GM19395 (cell line): Measurements from ENCODE around the gene ELAC1.
"Not testable (repeated sequence)": the region's sequence is repeated elsewhere in the genome, so short reads cannot be mapped to it uniquely, and the experiment has no call there.

ENCODE experiments used
- ATAC-seq: cut with Tn5 transposase; IDR thresholded peaks from one replicate; pipeline ENCODE4 v1.9.1; 2021; ENCODE audit warnings: mild to moderate bottlenecking, moderate library complexity; ENCODE audit not compliant: unreplicated experiment

The ELAC1 gene

DNA sequence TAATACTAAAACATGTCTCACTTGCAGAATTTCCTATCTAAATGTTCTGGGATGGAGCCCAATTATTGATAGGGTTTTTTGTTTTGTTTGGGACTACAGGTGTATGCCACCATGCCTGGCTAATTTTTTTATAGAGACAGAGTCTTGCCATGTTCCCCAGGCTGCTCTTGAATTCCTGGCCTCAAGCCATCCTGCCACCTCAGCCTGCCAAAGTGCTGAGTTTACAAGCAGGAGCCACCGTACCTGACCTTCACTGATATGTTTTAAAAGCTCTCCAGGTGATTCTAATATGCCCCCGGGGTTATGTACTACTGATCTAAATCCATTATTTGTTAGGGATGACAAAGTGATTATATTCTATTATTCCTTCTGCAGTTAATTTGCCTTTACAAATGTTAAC, 2.2 kb downstream of the ELAC1 start:
- no peak for ATAC-seq

DNA sequence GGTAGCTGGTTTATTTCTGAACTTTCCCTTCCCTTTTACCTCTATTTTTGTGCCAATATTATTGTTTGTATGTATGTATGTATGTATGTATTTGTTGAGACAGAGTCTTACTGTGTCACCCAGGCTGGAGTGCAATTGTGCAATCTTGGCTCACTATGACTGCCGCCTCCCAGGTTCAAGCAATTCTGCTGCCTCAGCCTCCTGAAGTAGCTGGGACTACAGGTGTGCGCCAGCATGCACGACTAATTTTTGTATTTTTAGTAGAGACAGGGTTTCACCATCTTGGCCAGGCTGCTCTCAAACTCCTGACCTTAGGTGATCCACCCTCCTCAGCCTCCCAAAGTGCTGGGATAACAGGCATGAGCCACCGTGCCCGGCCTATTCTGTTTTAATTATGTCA, 4.6 kb downstream of the ELAC1 start:
- ATAC-seq, result not testable (repeated sequence)

DNA sequence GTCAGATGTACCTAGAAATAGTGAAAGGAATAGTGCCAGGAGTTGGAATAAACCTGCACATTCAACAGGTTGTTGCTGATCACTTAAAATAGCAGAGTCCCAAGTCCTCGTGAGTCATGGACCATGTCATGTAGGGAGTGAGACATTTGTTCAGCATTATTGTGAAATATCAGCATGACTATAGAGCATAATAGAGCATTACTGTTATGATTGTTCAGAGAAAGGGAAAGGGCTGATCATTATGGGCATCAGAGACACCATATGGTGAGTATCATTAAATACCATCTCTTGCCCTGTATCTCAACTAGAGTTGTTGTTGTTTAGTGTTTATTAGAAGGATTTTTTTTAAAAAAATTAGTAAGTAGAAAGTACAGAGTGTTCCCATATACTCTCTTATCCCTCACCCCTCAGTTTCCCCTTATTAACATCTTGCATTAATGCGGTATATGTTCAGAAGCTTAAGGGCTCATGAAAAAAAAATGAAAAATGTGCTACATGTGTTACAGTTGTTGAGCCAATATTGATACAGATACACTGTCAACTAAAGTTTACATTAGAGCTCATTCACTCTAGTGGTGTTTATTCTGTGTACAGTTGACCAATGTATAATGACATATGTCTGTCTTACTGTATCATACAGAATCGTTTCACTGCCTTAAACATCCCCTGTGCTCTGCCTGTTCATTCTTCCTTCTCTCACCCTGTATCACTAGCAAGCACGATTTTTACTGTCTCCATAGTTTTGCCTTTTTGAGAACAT, 5.7 kb downstream of the ELAC1 start:
- no peak for ATAC-seq

DNA sequence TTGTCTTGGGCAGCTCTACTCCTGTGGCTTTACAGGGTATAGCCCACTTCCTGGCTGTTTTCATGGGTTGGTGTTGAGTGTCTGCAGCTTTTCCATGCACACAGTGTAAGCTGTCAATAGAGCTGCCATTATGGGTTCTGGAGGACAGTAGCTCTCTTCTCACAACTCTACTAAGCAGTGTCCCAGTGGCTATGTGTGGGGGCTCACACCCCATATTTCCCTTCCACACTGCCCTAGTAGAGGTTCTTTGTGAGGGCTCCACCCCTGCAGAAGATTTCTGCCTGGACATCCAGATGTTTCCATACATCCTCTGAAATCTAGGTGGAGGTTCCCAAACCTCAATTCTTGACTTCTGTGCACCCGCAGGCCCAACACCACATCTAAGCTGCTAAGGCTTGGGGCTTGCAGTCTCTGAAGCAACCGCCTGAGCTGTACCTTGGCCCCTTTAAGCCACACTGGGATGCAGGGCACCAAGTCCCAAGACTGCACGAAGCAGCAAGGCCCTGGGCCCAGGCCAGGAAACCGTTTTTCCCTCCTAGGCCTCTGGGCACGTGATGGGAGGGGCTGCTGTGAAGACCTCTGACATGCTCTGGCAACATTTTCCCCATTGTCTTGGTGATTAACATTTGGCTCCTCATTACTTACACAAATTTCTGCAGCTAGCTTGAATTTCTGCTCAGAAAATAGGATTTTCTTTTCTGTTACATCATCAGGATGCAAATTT, 9.4 kb downstream of the ELAC1 start:
- no peak for ATAC-seq

DNA sequence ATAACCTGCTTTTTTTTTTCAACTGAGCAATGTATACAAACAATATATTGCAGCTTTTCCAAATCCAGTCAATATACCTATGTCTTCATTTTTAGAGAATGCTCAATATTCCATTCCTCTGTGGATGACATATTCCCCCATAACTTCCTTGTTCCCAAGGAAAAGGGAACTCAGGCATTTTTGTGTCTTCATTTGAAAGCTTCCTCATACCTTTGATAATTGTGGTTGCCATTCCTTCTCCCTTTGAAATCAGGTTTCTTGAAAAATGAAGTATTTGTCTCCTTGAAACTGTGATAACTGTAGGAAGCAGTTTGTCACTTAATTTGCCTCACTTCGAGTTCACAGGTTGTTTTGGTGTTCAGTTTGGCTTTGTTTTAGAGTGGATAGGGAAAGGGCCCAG, 13.5 kb downstream of the ELAC1 start:
- no peak for ATAC-seq

DNA sequence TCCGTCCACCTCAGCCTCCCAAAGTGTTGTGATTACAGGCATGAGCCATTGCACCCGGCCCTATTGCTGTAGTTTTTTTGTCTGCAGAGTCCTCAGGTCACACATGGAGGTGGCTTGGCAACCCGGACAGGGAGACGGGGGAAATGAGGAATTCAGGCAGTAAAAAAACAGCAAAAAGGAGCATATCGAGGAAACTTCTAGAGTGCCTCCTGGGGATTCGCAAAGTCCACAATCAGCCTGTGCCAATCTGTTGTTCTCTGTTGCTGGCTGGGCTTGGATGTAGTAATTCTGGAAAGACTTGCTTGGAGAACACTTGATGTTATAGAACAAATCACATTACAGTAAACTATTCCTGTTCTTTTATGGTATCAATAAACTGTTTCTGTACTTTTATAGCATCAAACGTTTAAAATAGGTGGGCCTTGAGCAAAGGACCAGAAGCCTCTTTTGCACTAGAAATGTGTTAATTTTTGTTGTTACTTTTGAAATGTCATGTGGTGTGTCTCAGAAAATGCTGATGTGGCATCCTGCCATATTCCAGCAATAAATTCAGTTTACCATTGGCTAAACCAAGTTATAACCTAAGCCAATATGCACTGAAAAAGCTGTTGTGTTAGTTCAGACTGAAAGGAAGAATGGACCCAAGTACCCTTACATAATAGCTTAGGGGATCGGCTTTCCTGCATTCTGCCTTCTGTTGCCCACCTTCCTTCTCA, 14.4 kb downstream of the ELAC1 start:
- no peak for ATAC-seq

DNA sequence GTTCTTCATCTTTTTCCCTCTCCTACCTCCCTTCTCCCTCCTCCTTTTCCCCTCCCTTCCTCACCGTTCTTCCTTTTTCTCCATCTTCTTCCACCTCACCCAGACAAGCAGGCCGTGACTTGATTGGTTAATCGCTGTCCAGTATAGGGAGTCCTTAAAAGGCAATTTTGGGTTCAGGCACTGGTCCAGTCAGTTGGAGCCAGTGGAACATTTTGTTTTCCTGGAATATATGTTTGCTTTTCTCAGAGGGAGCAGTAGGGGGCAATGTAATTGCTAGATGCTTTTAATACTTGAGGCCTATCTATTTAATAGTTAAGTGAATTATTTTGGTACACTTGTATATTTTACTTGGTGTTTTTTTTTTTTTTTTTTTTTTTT, 15.0 kb downstream of the ELAC1 start:
- ATAC-seq, result no peak

DNA sequence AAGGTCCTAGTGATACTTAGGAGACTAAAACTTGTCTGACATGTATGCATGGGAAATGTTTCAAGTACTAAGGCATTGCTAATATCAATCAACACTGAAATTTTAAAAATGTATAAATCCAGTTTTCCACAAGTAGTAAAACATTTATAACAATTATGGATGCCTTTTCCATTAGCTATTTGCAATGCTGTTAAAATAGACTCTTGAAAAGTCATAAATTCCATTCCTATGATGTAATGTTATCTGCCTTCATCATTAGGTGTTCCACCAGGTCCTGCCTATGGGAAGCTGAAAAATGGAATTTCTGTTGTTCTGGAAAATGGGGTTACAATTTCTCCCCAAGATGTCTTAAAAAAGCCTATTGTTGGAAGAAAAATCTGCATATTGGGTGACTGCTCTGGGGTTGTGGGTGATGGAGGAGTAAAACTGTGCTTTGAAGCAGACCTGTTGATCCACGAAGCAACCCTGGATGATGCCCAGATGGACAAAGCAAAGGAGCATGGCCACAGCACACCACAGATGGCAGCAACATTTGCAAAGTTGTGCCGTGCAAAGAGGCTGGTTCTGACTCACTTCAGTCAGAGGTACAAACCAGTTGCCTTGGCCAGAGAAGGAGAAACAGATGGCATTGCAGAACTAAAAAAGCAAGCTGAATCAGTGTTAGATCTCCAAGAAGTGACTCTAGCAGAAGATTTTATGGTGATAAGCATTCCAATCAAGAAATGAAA, 18.7 kb downstream of the ELAC1 start:
- no peak for ATAC-seq

DNA sequence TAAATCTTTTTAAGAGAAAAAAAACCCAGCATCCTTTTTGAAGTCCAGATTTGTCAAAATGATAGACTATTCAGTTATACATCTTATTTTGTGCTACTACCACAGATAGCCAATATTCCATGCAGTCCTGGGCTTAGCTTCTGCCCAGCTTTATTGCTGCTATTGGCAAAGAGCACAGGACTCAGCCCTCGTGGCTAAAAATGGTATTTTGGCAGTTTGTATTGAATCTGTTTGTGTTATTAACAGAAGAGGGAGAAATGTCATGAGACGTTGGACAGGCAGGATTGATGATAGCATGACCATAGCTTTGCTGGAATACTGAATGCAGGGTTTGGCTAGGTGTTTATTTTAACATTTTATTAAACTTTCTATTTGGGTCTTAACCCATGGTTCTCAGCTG, 19.4 kb downstream of the ELAC1 start:
- no peak for ATAC-seq

DNA sequence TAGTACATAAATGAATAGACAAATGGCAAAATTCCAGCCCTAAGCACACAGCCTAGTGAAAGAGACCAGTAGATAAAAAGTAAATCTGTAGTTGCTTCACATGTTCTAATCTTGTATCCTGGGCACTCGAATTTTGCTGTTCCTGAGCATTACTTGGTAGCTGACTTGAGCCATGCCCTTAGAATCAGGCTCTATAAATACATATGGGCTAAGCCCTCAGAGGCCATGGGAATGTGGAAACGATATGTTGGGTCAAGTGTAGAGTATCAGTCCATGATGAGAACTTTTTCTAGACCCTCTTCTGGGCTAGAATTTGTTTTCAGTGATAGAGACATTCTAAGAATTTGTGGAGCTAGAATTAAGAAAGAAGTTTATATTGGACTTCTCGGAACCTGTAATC, 21.9 kb downstream of the ELAC1 start:
- no peak for ATAC-seq

DNA sequence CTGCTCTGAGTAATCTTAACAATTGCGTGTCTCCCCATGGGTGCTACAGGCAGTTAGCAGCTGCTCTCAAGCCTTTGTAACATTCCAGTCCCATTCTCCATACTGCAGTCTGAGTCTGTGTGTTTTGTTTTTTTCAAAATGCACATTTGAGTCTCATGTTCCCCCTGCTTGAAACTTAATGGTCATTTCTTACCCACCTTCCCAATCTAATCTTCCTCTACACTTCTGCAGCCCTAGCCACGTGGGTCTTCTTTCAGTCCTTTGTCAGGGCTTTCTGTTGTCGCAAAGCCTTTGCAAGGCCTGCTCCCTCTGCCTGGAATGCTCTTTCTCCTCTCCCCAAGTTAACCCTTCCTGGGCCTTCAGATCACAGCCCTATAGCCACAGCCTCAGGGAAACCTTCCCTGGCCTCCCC, 24.5 kb downstream of the ELAC1 start:
- no peak for ATAC-seq

DNA sequence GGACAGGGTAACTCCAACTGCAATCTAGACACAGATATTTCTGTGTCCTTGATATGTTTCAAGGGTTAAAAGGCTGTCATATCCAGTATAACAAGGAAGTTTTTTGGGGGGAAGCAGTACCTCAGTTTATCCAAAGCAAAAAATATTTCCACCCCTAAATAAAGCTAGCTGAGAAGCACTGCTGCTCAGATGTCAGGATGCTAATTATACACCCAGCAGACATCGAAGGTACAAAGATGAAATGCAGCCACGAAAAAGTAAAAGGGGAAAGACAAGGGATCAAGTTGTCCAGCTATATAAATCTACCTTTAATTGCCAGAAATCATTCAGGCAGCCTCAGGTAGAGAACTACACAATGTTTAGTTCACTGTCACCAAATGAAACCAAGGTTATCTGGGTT, 26.2 kb downstream of the ELAC1 start:
- no peak for ATAC-seq

DNA sequence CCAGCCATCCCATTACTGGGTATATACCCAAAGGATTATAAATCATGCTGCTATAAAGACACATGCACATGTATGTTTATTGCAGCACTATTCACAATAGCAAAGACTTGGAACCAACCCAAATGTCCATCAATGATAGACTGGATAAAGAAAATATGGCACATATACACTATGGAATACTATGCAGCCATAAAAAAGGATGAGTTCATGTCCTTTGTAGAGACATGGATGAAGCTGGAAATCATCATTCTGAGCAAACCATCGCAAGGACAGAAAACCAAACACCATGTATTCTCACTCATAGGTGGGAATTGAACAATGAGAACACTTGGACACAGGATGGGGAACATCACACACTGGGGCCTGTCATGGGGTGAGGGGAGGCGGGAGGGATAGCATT, 35.3 kb downstream of the ELAC1 start:
- not testable (repeated sequence) for ATAC-seq

DNA sequence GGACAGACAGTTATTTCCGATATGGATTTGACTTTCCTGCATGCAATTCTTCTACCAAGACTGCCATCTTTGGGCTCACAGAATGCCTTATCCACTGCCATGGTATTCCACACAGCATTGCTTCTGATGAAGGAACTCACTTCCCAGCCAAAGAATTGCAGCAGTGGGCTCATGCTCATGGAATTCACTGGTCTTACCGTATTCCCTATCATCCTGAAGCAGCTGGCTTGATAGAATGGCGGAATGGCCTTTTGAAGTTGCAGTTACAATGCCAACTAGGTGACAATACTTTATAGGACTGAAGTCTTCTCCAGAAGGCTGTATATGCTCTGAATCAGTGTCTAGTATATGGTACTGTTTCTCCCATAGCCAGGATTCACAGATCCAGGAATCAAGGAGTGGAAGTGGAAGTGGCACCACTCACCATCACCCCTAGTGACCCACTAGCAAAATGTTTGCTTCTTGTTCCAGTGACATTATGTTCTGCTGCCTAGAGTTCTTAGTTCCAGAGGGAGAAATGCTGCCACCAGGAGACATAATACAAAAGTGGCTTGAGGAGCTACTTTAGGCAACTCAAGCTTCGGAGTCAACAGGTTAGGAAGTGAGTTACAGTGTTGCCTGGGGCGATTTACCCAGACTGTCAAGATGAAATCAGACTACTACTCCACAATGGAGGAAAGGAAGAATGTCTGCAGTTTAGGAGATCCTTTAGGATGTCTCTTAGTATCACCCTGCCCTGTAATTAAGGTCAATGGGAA, 38.4 kb downstream of the ELAC1 start:
- ATAC-seq, result no peak

DNA sequence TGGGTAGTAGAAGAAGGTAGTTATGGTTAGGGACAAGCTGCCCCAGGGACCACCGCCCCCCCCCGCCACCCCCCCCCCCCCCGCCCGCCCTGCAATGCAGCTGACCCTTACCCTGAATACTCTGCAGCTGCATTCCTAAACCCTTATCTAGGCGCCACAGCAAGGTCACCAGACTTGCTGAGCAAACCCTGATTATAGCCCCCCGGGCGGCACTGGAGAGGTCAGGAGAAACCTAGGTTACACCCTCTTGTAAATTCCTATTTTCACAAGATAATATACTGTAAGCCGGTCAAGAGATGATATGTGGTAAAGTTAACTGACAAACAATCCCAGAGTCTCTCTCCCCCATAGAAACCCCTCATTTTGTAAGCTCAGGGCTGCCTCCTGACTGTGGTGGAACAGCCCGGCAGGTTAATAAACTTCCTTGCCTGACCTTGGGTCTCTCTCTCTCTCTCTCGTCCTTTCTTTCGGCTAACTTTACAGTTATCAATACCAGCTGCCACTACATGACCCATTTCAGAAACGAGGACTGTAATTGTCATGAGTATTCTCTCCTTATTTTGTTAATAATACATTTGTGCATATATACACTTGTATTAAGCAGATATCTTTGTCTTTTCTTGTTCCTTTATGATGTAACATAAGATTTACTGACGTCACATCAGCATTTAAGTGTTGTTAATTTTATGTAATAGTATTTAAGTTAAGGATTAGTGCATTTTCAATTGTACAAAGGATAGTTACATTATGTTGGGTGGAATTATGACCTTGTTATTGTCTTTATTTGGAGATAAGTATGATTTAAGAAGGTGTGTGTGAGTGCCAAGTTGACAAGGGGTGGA, 39.3 kb downstream of the ELAC1 start:
- ATAC-seq, result no peak

DNA sequence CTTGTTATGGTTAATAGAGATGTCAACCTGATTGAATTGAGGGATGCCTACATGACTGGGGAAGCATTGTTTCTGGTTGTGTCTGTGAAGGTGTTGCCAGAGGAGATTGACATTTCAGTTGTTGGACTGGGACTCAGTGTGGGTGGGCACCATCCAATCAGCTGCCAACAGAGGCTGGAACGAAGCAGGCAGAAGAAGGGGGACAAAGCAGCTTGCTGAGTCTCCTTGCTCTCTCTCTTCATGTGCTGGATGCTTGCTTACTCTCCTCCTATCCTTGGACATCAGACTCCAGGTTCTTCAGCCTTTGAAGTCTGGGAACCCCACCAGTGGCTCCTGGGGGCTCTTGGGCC, 39.9 kb downstream of the ELAC1 start:
- ATAC-seq, result no peak

DNA sequence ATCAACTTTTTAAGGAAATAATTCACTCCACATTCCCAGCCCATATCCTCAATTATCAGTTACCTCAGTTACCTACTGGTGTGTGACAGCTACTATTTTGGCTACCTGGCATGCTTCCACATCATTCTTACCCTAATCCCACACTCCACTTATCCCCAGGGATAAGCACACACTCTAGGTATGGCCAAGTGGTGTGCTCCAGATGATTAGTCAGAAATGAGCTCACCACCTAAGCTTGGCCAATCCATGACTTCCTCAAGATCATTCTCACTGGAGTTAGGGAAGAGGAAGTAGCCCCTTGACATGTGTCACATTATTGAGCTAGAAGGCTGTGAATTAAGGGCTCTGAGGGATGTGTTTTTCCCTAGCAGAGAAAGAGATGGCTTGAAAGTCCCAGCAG, 41.2 kb downstream of the ELAC1 start:
- no peak for ATAC-seq

DNA sequence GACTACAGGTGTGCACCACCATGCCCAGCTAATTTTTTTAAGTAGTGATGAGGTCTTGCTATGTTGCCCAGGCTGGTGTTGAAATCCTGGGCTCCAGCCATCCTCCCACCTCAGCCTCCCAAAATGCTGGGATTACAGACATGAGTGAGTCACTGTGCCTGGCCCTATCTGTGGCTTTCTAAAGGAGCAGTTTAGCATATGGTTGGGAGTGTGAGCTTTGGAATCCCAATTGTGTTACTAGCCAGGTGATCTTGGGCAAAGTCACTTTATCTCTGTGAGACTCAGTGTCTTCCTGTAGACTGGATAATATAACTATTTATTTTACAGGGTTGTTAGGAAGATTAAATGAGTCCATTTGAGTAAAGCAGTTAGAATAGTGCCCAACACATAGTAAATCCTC, 42.4 kb downstream of the ELAC1 start:
- ATAC-seq, result no peak

DNA sequence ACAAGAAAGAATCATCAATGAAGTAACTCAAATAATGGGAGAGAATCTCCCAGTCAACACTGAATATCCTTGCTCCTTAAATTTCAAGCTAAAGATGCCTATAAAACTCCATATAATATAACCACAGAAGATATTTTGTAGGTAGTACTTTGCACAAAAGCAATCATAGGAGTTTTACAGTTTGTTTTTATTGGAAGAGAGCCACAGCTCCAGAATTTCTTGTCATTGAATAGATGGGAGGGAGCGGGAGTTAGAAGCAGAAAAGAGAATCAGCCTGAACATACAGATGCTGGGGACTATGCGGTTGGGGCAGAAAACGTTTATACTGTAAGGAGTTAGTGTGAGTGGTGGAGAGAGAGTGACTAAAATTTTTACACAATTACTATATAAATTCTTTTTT, 43.9 kb downstream of the ELAC1 start:
- ATAC-seq, result no peak

DNA sequence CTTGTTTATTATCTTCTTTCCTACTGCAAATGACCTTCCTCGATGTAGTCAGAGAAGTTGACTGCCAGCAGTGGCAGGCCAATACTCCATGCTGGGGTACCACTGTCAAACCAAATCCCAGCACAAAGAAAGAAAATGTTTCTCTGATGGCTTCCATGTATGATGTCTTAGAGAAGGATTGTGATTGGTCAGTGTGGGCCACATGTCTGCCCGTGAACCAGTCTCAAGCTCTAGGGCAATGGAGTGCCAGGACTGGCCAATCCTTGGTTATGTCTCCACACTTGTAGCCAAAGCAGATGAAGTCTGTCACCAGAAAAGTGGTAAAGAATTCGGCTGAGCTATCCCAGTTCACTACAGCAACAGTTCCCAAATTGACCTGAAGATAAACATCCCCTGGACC, 44.6 kb downstream of the ELAC1 start:
- ATAC-seq, result no peak
